ENCODE data around the gene DCTN4. TPM values are rescaled to one million over a fixed set of nuclear protein-coding genes. Genes with fewer than 3 reads are reported as not detected.

DCTN4 gene
- total RNA-seq, 1 donor from 2014 or later: 73.3 TPM

DNA sequence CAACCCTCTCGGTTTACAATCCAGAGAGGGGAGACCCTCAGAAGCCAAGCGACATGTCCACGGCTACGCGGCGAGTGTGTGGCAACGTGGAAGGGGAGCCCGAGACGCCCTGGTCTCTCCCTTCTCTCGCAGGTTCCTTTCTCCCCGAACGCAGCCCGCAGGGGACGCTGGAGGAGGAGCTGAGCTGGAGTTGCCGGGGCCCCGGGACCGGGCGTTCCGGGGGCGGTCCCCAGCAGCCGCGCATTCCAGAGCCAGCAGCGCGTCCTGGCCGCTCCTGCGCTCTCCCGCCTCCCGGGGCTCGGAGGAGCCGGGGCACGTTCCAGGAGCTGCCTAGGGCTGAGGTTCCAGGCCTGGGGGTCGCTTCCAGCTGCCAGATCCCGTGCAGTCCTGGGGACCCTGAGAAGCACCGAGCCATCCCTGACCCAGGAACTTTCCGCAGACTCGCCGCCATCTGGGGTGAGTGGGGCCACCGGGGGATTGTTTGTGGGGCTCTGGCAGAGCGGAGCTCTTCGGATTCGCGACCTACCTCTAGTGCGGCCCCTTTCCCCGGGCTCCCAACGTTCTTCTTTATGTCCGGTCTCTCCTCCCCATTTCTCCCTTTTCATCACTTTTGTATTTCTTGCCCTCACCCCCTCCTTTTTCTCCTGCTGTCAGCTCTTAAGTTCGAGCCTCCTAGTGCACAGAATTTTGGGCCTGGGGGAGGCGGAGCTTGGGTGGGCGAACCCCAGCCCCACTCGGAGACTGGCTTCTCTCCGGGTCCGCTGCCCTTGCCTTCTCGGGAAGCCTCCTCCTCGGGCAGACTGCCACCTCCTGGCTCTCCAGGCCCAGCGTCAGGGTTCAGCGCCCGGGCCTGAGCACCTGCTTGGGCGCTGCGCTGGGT is 19.9 kb upstream of the DCTN4 start, which contains the start of gene SMIM3:
TSS of gene SMIM3 (plus strand) at position 241 of the 880 bp plus-strand sequence. CDS start 16,684 bp downstream, outside the sequence.
- H3K27ac Mint-ChIP-seq: peak within 1 kb of the TSS; percentile 94
- DNase-seq (ENCODE audit: low spot score, unreplicated experiment): peak; percentile 74
- H3K9me3 Mint-ChIP-seq (ENCODE audit: low read depth): no peaks in the 10 kb centered on the region
- peaks cover 26% of the 10 kb centered on the region for H3K4me1 Mint-ChIP-seq (ENCODE audit: low read depth)
- peaks cover 9% of the 10 kb centered on the region for H3K27me3 Mint-ChIP-seq
- H3K36me3 Mint-ChIP-seq (ENCODE audit: insufficient read depth): peaks cover 1% of the 10 kb centered on the region
- TF ChIP-seq, protein P1, sequence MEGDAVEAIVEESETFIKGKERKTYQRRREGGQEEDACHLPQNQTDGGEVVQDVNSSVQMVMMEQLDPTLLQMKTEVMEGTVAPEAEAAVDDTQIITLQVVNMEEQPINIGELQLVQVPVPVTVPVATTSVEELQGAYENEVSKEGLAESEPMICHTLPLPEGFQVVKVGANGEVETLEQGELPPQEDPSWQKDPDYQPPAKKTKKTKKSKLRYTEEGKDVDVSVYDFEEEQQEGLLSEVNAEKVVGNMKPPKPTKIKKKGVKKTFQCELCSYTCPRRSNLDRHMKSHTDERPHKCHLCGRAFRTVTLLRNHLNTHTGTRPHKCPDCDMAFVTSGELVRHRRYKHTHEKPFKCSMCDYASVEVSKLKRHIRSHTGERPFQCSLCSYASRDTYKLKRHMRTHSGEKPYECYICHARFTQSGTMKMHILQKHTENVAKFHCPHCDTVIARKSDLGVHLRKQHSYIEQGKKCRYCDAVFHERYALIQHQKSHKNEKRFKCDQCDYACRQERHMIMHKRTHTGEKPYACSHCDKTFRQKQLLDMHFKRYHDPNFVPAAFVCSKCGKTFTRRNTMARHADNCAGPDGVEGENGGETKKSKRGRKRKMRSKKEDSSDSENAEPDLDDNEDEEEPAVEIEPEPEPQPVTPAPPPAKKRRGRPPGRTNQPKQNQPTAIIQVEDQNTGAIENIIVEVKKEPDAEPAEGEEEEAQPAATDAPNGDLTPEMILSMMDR (IDR thresholded peaks at IDR 0.05; ENCODE audit: unreplicated experiment): peak; percentile 54
- H3K4me3 Mint-ChIP-seq (ENCODE audit: low read depth): peak within 1 kb of the TSS; percentile 96

DNA sequence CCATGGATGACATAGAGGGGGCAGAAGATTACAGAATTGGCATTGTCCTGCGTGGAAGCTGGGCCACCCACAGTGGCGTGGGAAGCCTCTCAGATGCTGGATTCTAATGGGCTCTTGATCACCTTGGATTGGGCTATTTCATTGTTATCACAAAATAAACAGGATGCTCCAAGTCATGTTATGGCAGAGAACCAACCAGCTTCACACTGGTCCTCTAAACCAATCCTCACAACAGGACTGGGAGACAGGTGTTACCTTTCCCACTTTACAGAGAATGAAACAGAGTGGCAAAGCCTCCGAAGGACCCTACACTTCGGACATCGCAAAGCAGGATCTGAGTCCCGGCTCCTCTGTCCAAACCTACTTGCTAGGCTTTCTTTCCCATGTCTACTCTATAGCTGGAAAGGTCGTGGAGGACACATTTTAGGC is 19.3 kb upstream of the DCTN4 start:
- Mint-ChIP-seq H3K27ac (peak overlapping the region; percentile 93), H3K4me3 (ENCODE audit: low read depth) (peak overlapping the region; percentile 96), H3K4me1 (ENCODE audit: low read depth) (peaks cover 21% of the 10 kb centered on the region), H3K36me3 (ENCODE audit: insufficient read depth) (peaks cover 1% of the 10 kb centered on the region), H3K27me3 (peaks cover 9% of the 10 kb centered on the region), H3K9me3 (ENCODE audit: low read depth) (no peaks in the 10 kb centered on the region)
- no peak for DNase-seq (ENCODE audit: low spot score, unreplicated experiment)
- TF ChIP-seq, protein P1 (IDR thresholded peaks at IDR 0.05; ENCODE audit: unreplicated experiment): no peak

DNA sequence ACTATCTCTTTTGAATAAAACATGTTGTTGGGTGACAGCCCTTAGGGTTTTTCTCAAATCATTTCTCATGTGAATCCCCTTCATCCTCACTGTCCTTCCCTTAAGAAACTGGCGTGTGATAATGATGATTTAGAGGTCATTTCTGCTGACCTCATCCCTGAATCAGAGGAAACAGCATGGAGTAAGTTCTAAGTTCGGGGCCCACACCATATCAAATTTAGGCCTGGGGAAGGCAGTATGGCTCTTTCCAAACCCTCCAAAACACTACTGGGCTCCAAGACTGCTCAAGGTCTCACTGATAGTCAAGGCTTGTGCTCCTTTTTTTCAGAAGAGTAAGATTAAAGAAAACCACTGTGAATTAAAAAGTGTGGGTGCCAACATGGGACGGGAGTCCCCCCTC is 18.9 kb upstream of the DCTN4 start:
- TF ChIP-seq, protein P1 (IDR thresholded peaks at IDR 0.05; ENCODE audit: unreplicated experiment): no peak
- peaks cover 1% of the 10 kb centered on the region for H3K36me3 Mint-ChIP-seq (ENCODE audit: insufficient read depth)
- no peak for DNase-seq (ENCODE audit: low spot score, unreplicated experiment)
- H3K4me1 Mint-ChIP-seq (ENCODE audit: low read depth): peaks cover 16% of the 10 kb centered on the region
- H3K27me3 Mint-ChIP-seq: peaks cover 9% of the 10 kb centered on the region
- peak overlapping the region; percentile 96 for H3K4me3 Mint-ChIP-seq (ENCODE audit: low read depth)
- H3K9me3 Mint-ChIP-seq (ENCODE audit: low read depth): no peaks in the 10 kb centered on the region
- H3K27ac Mint-ChIP-seq: peak overlapping the region; percentile 93

DNA sequence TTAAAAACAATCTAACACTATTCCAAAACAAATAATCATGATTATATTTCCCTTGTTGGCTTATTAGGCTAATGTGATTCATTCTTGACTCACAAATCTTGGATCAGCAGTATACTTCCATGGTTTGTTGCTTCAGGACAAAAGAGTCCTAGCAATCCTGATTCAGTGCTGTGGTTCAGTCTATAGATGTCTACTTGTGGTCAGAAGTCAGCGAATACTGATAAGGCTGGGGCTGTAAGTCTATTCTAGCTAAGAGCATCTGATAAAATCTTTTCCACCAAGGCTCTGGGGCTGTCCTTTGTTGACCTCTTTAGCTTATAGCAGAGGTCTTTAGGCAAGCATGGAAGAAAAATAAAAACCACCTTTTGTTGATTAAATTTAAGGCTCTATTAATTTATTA is 15.3 kb upstream of the DCTN4 start:
- no peak for DNase-seq (ENCODE audit: low spot score, unreplicated experiment)
- Mint-ChIP-seq H3K4me3 (ENCODE audit: low read depth) (no peak overlapping the region), H3K27me3 (peaks cover 9% of the 10 kb centered on the region), H3K27ac (no peak overlapping the region), H3K9me3 (ENCODE audit: low read depth) (peaks cover 3% of the 10 kb centered on the region), H3K4me1 (ENCODE audit: low read depth) (peaks cover 7% of the 10 kb centered on the region), H3K36me3 (ENCODE audit: insufficient read depth) (no peaks in the 10 kb centered on the region)
- TF ChIP-seq, protein P1 (IDR thresholded peaks at IDR 0.05; ENCODE audit: unreplicated experiment): no peak

DNA sequence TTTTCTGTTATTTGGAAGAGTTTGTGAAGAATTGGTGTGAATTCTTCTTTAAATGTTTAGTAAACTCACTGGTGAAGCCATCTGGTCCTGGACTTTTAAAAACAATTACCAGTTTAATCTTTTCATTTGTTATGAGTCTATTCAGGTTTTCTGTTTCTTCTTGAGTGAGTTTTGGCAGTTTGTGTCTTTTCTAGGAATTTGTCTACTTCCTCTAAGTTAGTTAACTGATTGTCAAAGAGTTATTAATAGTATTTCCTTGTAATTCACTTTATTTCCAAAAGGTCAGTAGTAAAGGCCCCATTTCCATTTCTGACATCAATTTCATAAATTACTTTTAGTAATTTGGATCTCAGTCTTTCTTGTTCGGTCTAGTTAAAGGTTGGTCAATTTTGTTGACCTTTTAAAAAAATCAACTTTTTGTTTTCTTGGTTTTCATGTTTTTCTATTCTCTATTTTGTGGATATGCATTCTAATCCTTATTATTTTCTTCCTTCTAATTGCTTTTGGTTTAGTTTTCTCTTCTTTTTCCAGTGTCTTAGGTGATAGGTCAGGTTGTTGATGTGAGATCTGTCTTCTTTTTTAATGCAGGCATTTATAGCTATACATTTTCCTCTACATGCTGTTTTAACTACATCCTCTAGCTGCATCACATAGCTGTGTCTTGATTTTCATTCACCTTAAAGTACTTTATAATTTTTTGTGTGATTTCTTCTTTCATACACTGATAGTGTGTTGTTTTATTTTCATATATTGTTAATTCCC is 12.4 kb upstream of the DCTN4 start:
- no peak for DNase-seq (ENCODE audit: low spot score, unreplicated experiment)
- H3K9me3 Mint-ChIP-seq (ENCODE audit: low read depth): peaks cover 3% of the 10 kb centered on the region
- H3K4me3 Mint-ChIP-seq (ENCODE audit: low read depth): no peak overlapping the region
- no peak overlapping the region for H3K27ac Mint-ChIP-seq
- peaks cover 21% of the 10 kb centered on the region for H3K27me3 Mint-ChIP-seq
- H3K36me3 Mint-ChIP-seq (ENCODE audit: insufficient read depth): no peaks in the 10 kb centered on the region
- H3K4me1 Mint-ChIP-seq (ENCODE audit: low read depth): no peaks in the 10 kb centered on the region
- TF ChIP-seq, protein P1 (IDR thresholded peaks at IDR 0.05; ENCODE audit: unreplicated experiment): no peak

All from progenitor cell of endocrine pancreas (in vitro differentiated cells).